CD4-positive, alpha-beta T cell treated with Interleukin-17A for 1 hour (primary cell): Measurements from ENCODE around the gene FOXJ3.

ENCODE experiments used
- DNase-seq: peaks from one replicate; pipeline ENCODE4 v3.0.0-alpha.2; 2020

The FOXJ3 gene

GRCh38 chr1:42139444-42139843 is 195.6 kb downstream of the FOXJ3 start:
- no peak for DNase-seq

DNA sequence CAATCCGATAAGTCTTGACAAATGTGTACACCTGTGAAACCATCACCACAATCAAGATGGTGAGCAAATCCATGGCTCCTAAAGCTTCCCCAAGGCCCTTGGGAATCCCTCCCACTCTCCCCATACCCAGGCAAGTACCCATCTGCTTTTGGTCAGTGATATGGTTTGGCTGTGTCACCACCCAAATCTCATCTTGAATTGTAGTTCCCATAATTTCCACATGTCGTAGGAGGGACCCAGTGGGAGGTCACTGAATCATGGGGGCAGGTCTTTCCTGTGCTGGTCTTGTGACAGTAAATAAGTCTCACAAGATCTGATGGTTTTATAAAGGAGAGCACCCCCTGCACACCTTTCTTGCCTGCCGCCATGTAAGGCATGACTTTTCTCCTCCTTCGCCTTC is 196.4 kb downstream of the FOXJ3 start:
- no peak for DNase-seq

DNA sequence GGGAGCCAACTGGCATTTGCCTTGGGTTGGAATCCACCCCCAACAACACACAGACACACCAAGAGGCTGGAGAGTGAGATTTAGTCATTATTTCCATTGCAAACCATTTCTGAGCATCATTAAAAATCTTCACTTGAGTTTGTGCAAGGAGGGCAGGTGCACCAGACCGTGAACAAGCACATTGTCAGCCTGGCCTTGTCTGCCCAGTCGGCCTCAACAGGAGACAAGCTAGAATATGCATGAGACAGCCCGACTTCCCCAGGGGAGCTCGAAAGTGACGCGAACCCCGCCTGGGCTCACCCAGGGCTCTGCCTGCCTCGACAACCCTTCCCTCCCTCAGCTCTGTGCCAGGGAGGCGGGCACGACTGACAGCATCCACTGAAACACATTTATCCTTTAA is 197.3 kb downstream of the FOXJ3 start:
- DNase-seq: no peak

DNA sequence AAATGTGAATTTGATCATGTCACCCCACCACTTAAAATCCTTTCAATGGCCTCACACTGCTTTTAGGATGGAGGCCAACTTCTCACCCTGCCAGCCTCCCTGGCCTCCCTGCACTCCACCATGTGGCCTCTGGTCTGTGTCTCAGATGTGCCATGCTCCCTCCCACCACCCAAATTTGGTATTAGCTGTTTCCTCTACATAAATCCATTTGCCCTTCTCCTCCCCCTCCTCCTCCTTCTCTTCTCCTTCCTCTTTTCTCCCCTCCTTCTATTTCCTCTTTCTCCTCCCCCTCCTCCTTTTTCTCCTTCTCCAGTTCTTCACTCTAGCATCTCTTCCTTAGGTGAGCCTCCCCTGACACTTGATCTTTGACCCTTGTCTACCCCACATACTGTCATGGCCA is 198.6 kb downstream of the FOXJ3 start:
- DNase-seq: no peak

DNA sequence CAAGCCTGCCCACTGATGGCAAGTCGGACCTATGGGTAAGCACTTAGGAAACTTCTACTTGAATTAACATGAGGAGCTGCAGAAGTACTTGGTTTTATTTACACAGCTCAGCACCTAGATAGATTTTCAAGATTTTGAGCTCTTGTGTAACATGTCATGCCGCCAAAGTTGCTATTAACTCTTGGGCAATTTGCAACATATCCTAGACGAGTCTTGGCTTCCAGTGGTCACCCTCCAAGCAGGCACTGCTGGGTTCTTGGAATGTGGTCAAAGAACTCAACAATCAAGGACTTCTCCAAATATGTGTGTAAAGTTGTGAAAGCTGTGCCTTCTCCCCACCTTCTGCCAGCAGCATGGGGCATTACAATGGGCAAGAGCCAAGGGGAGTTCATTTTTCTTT is 199.6 kb downstream of the FOXJ3 start:
- DNase-seq: no peak

DNA sequence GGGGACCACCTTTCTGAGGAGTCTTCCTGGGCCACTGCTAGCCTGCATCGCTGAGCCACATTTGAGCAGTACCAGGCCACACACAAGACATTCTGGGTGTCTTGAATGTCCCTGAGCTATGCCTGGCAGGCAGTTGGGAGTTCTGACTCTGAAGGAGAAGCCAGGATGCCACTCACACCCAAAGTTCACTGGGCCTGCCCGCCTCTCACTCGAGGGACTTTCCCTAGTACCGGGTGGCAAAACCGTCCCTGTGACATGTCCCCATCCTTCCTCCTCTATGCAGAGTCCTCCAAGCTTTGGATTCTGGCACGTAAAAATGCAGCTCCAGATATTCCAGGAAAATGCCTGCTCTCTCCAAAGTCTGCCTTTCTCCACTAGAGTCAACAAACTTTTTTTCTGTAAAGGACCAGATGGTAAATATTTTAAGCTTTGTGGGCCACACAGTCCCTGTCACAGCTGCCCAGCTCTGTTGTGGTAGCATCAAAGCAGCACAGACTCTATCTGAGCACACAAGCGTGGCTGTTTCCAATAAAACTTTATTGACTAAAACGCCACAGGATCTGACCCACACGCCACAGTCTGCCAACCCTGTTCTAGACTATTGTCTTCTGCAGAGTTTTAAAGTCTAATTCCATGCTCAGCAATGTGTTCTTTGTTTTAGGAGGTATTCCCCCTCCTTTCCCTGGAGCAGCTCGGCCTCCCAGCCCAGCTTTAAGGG is 201.1 kb downstream of the FOXJ3 start:
- DNase-seq: no peak

GRCh38 chr1:42133390-42133789 is 201.6 kb downstream of the FOXJ3 start:
- DNase-seq: no peak

GRCh38 chr1:42130061-42130660 is 204.9 kb downstream of the FOXJ3 start:
- no peak for DNase-seq

GRCh38 chr1:42128964-42129363 is 206.1 kb downstream of the FOXJ3 start:
- no peak for DNase-seq

GRCh38 chr1:42128499-42128898 is 206.5 kb downstream of the FOXJ3 start:
- no peak for DNase-seq

DNA sequence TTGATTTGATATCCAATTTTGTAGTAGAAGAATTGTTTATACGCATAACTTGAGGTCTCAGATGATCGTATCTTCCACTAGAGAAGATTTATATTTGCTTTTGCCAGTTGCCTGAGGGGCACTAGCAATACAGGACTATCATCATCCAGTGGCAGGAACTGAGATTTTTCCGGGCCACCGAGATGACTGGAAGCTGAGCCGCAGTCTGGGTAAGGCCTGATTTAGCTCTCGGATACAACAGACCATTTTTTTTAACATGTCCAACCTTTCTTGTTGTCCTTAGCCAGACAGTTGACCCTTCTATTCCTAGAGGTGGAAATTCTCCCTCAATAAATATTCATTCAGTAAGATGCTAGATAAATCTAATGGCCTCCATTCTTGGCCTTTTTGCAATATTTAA is 207.3 kb downstream of the FOXJ3 start:
- DNase-seq: no peak
